Right atrium auricular region (tissue), 2 donors: ENCODE measurements around the gene CTPS1. TPM values are rescaled to one million over a fixed set of nuclear protein-coding genes. Genes with fewer than 3 reads are reported as not detected.

Source experiments
- DNase-seq: peaks from one replicate; pipeline ENCODE4 v3.0.0-alpha.2; 2019; ENCODE audit warnings: low spot score
- H3K27ac ChIP-seq, 2 donors: fragments of 200-600 bp; sonication (generic); 1 replicate in 1 of 2; 2 replicates in 1 of 2; pipeline ENCODE4 v1.5.1; 2016 to 2019
- H3K27me3 ChIP-seq, 2 donors: fragments of 200-600 bp; sonication (generic); one replicate each; pipeline versions ENCODE4 v1.5.1 to v1.6.0; 2017 to 2019
- H3K36me3 ChIP-seq: fragments of 200-600 bp; sonication (generic); one replicate; pipeline ENCODE4 v1.5.1; 2016
- H3K4me1 ChIP-seq, 2 donors: fragments of 200-600 bp; sonication (generic); one replicate each; pipeline versions ENCODE4 v1.5.1 to v1.6.0; 2017 to 2019
- H3K4me3 ChIP-seq, 2 donors: fragments of 200-600 bp; sonication (generic); 1 replicate in 1 of 2; 2 replicates in 1 of 2; pipeline ENCODE4 v1.5.1; 2017 to 2019; ENCODE audit warnings: mild to moderate bottlenecking in 1 of 2, moderate library complexity in 1 of 2
- H3K9me3 ChIP-seq, 2 donors: fragments of 200-600 bp; sonication (generic); one replicate each; pipeline ENCODE4 v1.5.1; 2019
- total RNA-seq, 2 donors: library from RNA; depleted of rRNA; stranded (reverse); fragments of >200 nt; gene quantifications; one replicate each; pipeline ENCODE4 v1.1.0, GENCODE V29; 2016
- TF ChIP-seq, protein P1 (sequence below), 2 donors: fragments of 200-600 bp; sonication (generic); IDR thresholded peaks; one replicate each; pipeline ENCODE4 v1.5.1; 2019; ENCODE audit warnings: antibody characterized with exemption in 2 of 2

The CTPS1 gene
- total RNA-seq, 2 donors from 2014 or later: 8.8 to 15.4 TPM

DNA sequence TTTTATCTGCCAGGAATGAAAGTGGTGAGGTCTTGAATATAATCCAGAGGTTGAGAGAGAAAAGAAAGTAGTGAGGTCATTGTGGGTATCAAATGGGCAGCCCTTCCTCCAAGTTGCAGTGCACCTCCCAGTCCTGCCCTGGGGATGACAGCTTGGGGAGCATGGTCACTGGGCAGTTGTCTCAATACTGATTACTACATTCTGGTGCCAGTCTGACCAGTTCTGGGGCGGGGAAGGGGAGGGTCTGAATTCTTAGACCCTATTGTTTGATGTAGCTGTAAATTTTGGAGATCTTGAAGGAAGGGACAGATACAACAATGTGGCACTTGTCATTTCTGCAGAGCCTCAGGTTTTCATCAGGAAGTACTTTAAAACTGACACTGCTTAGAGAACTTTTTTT lies 30.8 kb downstream of the CTPS1 start:
- TF ChIP-seq, protein P1, sequence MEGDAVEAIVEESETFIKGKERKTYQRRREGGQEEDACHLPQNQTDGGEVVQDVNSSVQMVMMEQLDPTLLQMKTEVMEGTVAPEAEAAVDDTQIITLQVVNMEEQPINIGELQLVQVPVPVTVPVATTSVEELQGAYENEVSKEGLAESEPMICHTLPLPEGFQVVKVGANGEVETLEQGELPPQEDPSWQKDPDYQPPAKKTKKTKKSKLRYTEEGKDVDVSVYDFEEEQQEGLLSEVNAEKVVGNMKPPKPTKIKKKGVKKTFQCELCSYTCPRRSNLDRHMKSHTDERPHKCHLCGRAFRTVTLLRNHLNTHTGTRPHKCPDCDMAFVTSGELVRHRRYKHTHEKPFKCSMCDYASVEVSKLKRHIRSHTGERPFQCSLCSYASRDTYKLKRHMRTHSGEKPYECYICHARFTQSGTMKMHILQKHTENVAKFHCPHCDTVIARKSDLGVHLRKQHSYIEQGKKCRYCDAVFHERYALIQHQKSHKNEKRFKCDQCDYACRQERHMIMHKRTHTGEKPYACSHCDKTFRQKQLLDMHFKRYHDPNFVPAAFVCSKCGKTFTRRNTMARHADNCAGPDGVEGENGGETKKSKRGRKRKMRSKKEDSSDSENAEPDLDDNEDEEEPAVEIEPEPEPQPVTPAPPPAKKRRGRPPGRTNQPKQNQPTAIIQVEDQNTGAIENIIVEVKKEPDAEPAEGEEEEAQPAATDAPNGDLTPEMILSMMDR (IDR thresholded peaks at IDR 0.05): no peak
- H3K9me3 ChIP-seq: no peaks in the 10 kb centered on the region
- DNase-seq: no peak
- H3K36me3 ChIP-seq: peaks cover 52% of the 10 kb centered on the region
- peaks cover 0 to 18% of the 10 kb centered on the region in 2 donors for H3K4me1 ChIP-seq
- H3K4me3 ChIP-seq: no peak overlapping the region
- H3K27me3 ChIP-seq: no peaks in the 10 kb centered on the region
- H3K27ac ChIP-seq: no peak overlapping the region

DNA sequence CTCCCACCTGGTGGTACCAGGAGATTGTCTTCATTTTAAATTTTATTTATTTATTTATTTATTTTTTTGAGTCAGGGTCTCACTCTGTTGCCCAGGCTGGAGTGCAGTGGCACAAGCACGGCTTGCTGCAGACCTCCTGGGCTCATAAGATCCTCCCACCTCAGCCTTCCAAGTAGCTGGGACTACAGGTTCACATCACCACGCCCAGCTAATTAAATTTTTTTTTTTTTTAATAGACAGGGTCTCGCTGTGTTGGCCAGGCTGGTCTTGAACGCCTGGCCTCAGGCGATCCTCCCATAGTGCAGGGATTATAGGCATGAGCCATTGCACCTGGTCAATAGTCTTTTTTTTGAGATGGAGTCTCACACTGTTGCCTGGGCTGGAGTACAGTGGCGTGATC lies 33.5 kb downstream of the CTPS1 start:
- H3K27me3 ChIP-seq: no peaks in the 10 kb centered on the region
- no peak for DNase-seq
- H3K4me3 ChIP-seq: no peak overlapping the region
- H3K27ac ChIP-seq: peak overlapping the region in 1 of 2 donors; percentile 21
- no peaks in the 10 kb centered on the region for H3K9me3 ChIP-seq
- peaks cover 38% of the 10 kb centered on the region for H3K36me3 ChIP-seq
- TF ChIP-seq, protein P1 (IDR thresholded peaks at IDR 0.05): no peak
- peaks cover 0 to 24% of the 10 kb centered on the region in 2 donors for H3K4me1 ChIP-seq

DNA sequence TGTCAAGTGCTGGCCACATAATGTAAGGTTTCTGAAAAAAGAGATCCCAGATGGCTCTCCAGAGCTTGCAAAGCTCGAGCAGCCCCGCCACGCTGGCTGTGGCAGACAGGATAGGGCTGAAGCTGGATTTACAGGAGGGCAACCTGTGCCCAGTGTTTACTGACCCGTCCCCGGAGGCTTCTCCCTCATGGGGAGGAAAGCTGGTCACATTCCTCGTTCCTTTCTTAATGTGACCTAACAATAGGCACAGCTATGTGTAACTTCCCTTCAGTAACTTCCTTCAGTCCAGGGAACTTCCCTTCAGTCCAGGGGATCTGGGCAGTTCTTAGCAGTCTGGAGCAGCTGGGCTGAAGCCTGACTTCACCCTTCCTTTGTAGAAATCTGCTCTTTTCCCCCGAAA lies 34.3 kb downstream of the CTPS1 start:
- Histone ChIP-seq H3K9me3 (no peaks in the 10 kb centered on the region), H3K36me3 (peaks cover 30% of the 10 kb centered on the region), H3K27ac (peak overlapping the region; percentile 21 to 25), H3K27me3 (no peaks in the 10 kb centered on the region), H3K4me1 (peaks cover 0 to 24% of the 10 kb centered on the region in 2 donors), H3K4me3 (no peak overlapping the region)
- TF ChIP-seq, protein P1 (IDR thresholded peaks at IDR 0.05): no peak
- no peak for DNase-seq

DNA sequence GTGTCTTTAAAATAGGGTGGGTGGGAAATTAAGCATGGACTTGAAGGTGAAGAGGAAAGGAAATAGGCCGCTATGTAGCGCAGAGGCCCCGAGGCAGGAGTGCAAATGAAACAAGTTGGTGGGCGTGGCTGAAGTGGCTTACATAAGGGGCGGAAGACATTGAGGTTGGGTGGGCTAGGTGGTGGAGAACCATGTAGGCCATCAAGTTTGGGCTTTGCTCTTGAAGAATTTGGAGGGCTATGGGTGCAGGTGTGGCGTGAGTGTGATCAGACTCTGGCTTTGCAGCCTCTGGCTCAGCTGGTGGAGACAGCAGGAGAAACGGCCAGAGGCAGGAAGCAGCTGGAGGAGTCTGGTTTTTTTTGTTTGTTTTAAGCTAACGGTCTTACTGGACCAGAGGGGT lies 35.4 kb downstream of the CTPS1 start:
- H3K4me1 ChIP-seq: peaks cover 0 to 24% of the 10 kb centered on the region in 2 donors
- TF ChIP-seq, protein P1 (IDR thresholded peaks at IDR 0.05): no peak
- H3K9me3 ChIP-seq: no peaks in the 10 kb centered on the region
- no peak for DNase-seq
- H3K27me3 ChIP-seq: no peaks in the 10 kb centered on the region
- H3K36me3 ChIP-seq: peaks cover 21% of the 10 kb centered on the region
- H3K4me3 ChIP-seq: no peak overlapping the region
- no peak overlapping the region for H3K27ac ChIP-seq

DNA sequence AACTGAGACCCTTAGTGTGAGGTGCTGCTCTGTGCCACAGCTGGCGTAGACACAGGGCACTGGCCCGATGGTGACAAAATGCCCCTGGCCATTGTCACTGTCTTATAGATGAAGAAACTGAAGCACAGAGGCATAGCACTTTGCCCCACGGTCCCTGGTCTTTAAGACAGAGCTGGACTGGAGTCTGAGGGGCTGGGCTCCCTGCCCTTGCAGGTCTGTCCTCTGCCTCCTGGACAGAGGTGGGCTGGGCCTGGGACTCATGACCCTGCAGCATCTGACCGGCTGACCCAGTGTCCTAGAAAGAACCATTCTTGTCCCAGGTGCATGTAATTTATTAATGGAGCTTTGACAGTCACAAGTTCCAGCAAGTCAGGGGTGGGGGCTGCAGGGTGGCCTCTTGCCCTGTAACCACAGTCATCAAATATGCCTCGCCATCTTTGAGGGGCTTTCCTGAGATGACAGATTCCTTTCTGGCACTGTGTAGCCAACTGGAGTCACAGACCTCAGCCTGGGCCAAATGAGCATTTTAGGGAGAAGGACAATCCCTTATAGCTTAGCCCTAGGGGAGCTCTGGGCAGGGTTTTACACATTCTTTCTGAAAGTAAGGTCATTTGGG lies 35.9 kb downstream of the CTPS1 start:
- DNase-seq: no peak
- peaks cover 0 to 24% of the 10 kb centered on the region in 2 donors for H3K4me1 ChIP-seq
- no peak overlapping the region for H3K4me3 ChIP-seq
- H3K27ac ChIP-seq: no peak overlapping the region
- no peaks in the 10 kb centered on the region for H3K27me3 ChIP-seq
- TF ChIP-seq, protein P1 (IDR thresholded peaks at IDR 0.05): no peak
- H3K9me3 ChIP-seq: no peaks in the 10 kb centered on the region
- peaks cover 16% of the 10 kb centered on the region for H3K36me3 ChIP-seq
